Astrocyte of the hippocampus (primary cell): ENCODE results near the gene ANKS6.
"Not testable (repeated sequence)": the region's sequence is repeated elsewhere in the genome, so short reads cannot be mapped to it uniquely, and the experiment has no call there.

Experiments
- DNase-seq: peaks from one replicate; pipeline ENCODE4 v3.0.0; 2011; ENCODE audit warnings: low read depth, low spot score

ANKS6 gene

DNA sequence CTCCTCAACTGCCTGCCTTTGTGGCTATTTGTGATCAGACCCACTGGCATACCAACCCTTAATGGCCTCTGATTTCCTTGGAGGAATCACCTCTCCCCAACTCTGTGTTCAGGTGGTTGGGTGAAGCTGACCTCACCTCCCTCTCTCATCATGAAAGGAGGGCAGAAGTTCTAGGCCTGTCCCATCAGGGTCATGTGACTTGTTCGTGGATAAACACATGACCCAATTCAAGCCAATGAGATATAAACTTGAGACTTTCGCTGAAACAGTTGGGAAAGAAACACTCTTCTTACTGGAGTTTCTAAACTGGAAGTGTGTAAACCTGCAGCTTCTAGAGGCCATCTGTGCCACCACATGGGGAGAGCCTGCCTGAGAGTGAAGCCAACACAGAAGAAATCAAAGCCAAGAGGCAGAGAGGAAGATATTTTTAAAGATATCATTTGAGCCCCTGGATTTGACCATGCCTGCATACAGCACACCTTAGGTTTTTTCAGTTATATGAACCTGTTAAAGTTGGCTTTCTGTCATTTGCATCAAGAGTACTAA is 93.4 kb downstream of the ANKS6 start:
- DNase-seq: no peak

GRCh38 chr9:98702340-98702739 is 94.0 kb downstream of the ANKS6 start:
- no peak for DNase-seq

- DNase-seq: no peak
These were observed 94.8 kb downstream of the ANKS6 start for GRCh38 chr9:98701576-98701975.

DNA sequence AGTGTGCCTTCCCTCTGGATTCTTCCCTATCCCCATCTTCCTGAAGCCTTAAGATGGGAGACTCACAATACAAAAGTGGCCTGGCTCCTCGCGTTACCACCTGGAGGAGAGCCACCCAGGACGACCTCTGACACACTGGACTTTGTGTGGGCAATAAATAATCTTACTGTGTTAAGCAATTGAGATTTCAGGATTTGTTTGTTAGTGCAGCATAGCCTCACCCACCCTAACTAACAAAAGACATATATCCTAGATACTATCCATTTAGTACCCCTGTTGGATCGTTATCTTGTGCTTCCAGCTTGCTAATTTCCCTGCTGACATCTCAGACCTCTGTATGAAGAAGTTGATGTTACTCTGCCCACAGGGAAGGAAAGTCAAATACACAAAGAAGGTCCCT is 95.6 kb downstream of the ANKS6 start:
- DNase-seq: no peak

DNA sequence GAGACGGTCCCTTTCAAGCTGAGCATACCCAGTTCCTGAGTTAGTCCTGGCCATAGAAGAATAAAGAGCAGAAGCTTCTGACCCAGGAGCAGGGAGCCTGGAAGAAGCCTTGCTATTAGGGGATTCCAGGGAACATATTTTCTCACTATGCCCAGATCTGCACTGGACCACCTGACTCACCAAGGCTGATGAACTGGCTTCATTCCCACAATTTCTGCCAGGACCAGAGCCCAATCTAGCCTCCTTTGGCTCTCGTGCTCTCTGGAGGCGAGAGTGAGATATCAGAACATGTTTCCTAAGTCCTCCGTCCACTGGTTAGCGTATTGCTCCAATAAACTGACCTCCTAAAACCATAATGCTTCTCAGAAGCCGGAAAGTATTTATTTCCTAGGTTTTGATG is 97.5 kb downstream of the ANKS6 start:
- DNase-seq: no peak

GRCh38 chr9:98694943-98695342 is 101.4 kb downstream of the ANKS6 start:
- no peak for DNase-seq

GRCh38 chr9:98692392-98692791 is 104.0 kb downstream of the ANKS6 start:
- no peak for DNase-seq

- DNase-seq: no peak
These were observed 104.5 kb downstream of the ANKS6 start for GRCh38 chr9:98691890-98692289.

- DNase-seq: no peak
These were observed 105.7 kb downstream of the ANKS6 start for GRCh38 chr9:98690686-98691085.

DNA sequence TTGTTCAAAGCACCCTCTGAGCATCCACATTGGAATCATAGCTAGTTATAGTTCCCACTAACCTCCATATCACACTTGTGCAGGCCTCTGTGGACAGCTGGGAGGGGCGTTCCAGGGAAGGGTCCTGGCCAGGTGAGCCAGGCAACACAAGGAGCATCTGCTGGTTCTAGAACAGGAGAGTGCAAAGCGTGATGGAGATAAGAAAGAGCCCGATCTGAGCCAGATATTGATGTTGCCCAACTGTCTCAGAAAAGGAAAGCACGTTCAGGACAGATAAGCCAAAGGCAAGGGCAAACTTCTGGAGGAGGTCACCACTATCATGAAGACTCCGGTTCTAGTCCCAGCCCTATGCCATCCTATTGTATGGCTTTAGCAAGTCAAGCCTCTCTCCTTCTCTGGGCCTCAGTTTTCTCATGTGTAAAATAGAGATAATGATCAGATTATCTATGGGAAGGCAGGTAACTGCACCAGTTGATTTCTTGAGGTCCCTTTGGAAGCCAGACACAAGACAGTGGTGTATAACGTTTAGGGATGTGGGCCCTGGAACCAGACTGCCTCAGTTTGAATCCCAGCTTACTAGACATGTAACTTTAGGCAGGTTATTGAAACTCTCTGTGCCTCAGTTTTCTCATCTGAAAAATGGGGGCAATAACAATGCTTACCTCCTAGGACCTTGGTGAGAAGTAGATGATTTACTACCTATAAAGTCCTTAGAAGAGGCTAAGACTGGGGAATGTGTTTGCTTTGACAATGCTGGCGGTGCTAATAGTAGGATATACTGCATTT is 107.5 kb downstream of the ANKS6 start:
- DNase-seq: no peak

DNA sequence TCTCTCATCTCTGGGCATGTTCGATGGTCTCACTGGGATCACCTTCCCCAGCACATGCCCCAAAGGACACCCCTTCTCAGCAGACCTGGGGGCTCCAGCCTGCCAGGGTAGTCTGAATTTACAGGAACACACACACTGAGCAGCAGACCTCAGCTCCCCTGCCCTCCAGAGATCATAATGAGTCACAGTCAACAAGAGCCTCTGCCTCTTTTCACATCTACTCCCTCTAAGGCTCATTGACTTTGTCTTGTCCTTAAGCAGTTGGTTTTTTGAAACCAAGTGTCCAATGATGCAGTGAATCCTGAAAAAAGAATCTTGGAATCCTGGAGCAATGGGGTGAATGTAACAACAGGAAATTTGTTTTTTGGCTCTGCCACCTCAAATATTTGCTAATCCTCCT is 108.4 kb downstream of the ANKS6 start:
- no peak for DNase-seq

GRCh38 chr9:98686961-98687855 is 109.1 kb downstream of the ANKS6 start:
- DNase-seq: no peak

DNA sequence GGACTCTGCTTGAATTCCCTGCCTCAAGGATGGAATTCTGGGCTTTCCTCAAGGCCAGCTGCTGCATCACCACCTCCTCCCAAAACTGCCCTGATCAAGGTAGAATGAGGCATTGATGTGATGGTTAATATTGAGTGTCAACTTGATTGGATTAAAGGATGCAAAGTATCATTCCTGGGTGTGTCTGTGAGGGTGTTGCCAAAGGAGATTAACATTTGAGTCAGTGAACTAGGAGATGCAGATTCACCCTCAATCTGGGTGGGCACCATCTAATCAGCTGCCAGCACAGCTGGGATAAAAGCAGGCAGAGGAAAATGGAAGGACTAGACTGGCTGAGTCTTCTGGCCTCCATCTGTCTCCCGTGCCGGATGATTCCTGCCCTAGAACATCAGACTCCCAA is 111.5 kb downstream of the ANKS6 start:
- DNase-seq: not testable (repeated sequence)
